Adrenal gland (tissue), 12 donors: ENCODE data around the gene RGS14. TPM values are rescaled to one million over a fixed set of nuclear protein-coding genes. Genes with fewer than 3 reads are reported as not detected.

Experiments
- DNase-seq, 7 donors: peaks; one replicate each; pipeline ENCODE4 v3.0.0-alpha.2; 2019 to 2020
- H3K27ac ChIP-seq, 5 donors: fragments of 200-600 bp; sonication (generic) in 4 of 5; 1 replicate in 3 of 5; 2 replicates in 2 of 5; pipeline versions ENCODE4 v1.5.1 to v1.8.0; 2016 to 2020; ENCODE audit warnings: mild to moderate bottlenecking in 1 of 5
- H3K27me3 ChIP-seq: fragments of 200-600 bp; 2 replicates; pipeline ENCODE4 v1.8.0; 2021
- H3K36me3 ChIP-seq, 2 donors: fragments of 200-600 bp; replicated peaks in 1 of 2; 1 replicate in 1 of 2; 2 replicates in 1 of 2; pipeline versions ENCODE4 v1.5.1 to v1.8.0; 2018 to 2022
- H3K4me1 ChIP-seq, 2 donors: fragments of 200-600 bp; replicated peaks in 1 of 2; 1 replicate in 1 of 2; 2 replicates in 1 of 2; pipeline versions ENCODE4 v1.5.1 to v1.8.0; 2018 to 2021
- H3K4me3 ChIP-seq, 4 donors: fragments of 200-600 bp; sonication (generic) in 3 of 4; one replicate each; pipeline ENCODE4 v1.5.1; 2016 to 2018
- H3K9me3 ChIP-seq, 3 donors: fragments of 200-600 bp; sonication (generic) in 1 of 3; replicated peaks in 1 of 3; 1 replicate in 2 of 3; 2 replicates in 1 of 3; pipeline versions ENCODE4 v1.5.1 to v1.8.0; 2016 to 2021
- CTCF ChIP-seq, 6 experiments: fragments of 450-650 bp in 4 of 6; fragments of 200-600 bp in 2 of 6; sonication (generic) in 1 of 6; IDR thresholded peaks; 1 replicate in 5 of 6; 2 replicates in 1 of 6; pipeline versions ENCODE4 v1.5.1 to v1.8.0; 2016 to 2021; ENCODE audit warnings: antibody characterized with exemption in 6 of 6, mild to moderate bottlenecking in 2 of 6, moderate library complexity in 1 of 6
- POLR2A ChIP-seq, 2 donors: fragments of 450-650 bp; IDR thresholded peaks; one replicate each; pipeline ENCODE4 v1.6.1; 2017; ENCODE audit warnings: antibody characterized with exemption in 2 of 2, mild to moderate bottlenecking in 2 of 2, moderate library complexity in 1 of 2
- WGBS, 4 donors: extraction: QIAGEN DNeasy Blood & Tissue Kit in 2 of 4; methylation state at CpG; one replicate each; pipeline versions ENCODE4 v1.1.5 to v1.1.7; 2013 to 2017; 5-methylcytosine and 5-hydroxymethylcytosine counted together
- intact Hi-C, 2 donors: fragments of 100-400 bp; cut with DNase I; formaldehyde crosslinking; loops; one replicate each; pipeline versions ENCODE4 v1.14.1 to v1.15.0; 2022 to 2023
- polyA plus RNA-seq, 3 donors: library from polyadenylated mRNA; stranded (reverse); fragments of 200-250 nt in 2 of 3; fragments of 350-450 nt in 1 of 3; fragmentation: Illumina TruSeq in 1 of 3; extraction: RNeasy Lipid Tissue Mini Kit (QIAGEN cat#74804) in 1 of 3; gene quantifications; one replicate each; pipeline ENCODE4 v1.2.3, GENCODE V29; 2013 to 2014
- total RNA-seq, 9 donors: library from RNA; depleted of rRNA in 4 of 9; stranded (reverse); fragments of >200 nt in 4 of 9; fragments of 120-200 nt in 1 of 9; fragmentation: NEBNext Ultra II Directional in 1 of 9; extraction: Animal tissue kit (Norgen Biotek cat#: 25700) in 1 of 9; gene quantifications; one replicate each; pipeline versions ENCODE4 v1.1.0 to v1.2.4, GENCODE V29; 2013 to 2023
- donor health status: healthy with polysubstance abuse.
- donor health status: Bipolar disorder and iron deficiency.
- donor health status: DM: yes; HTN: yes; CAD: no.
- donor health status: DM: no; HTN: no; CAD: no.
- donor health status: DM: no; HTN: no; CAD: no.
- donor health status: DM: yes; HTN: yes; CAD: no.

The RGS14 gene
- total and polyA plus RNA-seq, 12 donors: 2.3 to 36.3 (median 15.5) TPM

GRCh38 chr5:177353093-177353492, 4.6 kb upstream of the RGS14 start:
- Histone ChIP-seq H3K27ac (no peak overlapping the region), H3K4me3 (no peak overlapping the region), H3K9me3 (no peaks in the 10 kb centered on the region), H3K27me3 (no peaks in the 10 kb centered on the region), H3K4me1 (peaks cover 17 to 21% of the 10 kb centered on the region in 2 donors), H3K36me3 (peaks cover 0 to 3% of the 10 kb centered on the region in 2 donors)
- TF ChIP-seq CTCF (IDR thresholded peaks at IDR 0.05) (no peak), POLR2A (IDR thresholded peaks at IDR 0.05) (no peak)
- WGBS, 4 donors: 60 to 70% (median 64%) methylated on average over 5 of the region's 5 CpGs
- DNase-seq: no peak
- intact Hi-C loops: no loop called here

GRCh38 chr5:177354256-177354655, 3.5 kb upstream of the RGS14 start:
- no peaks in the 10 kb centered on the region for H3K36me3 ChIP-seq
- no peak overlapping the region for H3K4me3 ChIP-seq
- no peak for DNase-seq
- H3K4me1 ChIP-seq: peaks cover 17% of the 10 kb centered on the region in 2 donors
- TF ChIP-seq CTCF (IDR thresholded peaks at IDR 0.05) (no peak), POLR2A (IDR thresholded peaks at IDR 0.05) (no peak)
- 85 to 94% (median 90%) methylated on average over 3 of the region's 3 CpGs for WGBS, 4 donors
- intact Hi-C loops: no loop called here
- H3K27me3 ChIP-seq: no peaks in the 10 kb centered on the region
- no peak overlapping the region for H3K27ac ChIP-seq
- H3K9me3 ChIP-seq: no peaks in the 10 kb centered on the region

GRCh38 chr5:177354711-177355110, 3.0 kb upstream of the RGS14 start:
- Histone ChIP-seq H3K9me3 (no peaks in the 10 kb centered on the region), H3K27ac (no peak overlapping the region), H3K36me3 (no peaks in the 10 kb centered on the region), H3K27me3 (no peaks in the 10 kb centered on the region), H3K4me3 (no peak overlapping the region), H3K4me1 (peaks cover 12 to 17% of the 10 kb centered on the region in 2 donors)
- 63 to 85% (median 74%) methylated on average over 3 of the region's 3 CpGs for WGBS, 4 donors
- intact Hi-C loops: no loop called here
- DNase-seq: no peak
- TF ChIP-seq POLR2A (IDR thresholded peaks at IDR 0.05): no peak
- no peak for TF ChIP-seq CTCF (IDR thresholded peaks at IDR 0.05)

- H3K36me3 ChIP-seq: no peaks in the 10 kb centered on the region
- no peak for DNase-seq
- intact Hi-C loops: no loop called here
- 82 to 100% (median 98%) methylated on average over 1 of the region's 1 CpG for WGBS, 4 donors
- H3K4me1 ChIP-seq: peaks cover 6 to 11% of the 10 kb centered on the region in 2 donors
- TF ChIP-seq CTCF (IDR thresholded peaks at IDR 0.05) (no peak), POLR2A (IDR thresholded peaks at IDR 0.05) (no peak)
- no peak overlapping the region for H3K27ac ChIP-seq
- no peaks in the 10 kb centered on the region for H3K9me3 ChIP-seq
- no peak overlapping the region for H3K4me3 ChIP-seq
- no peaks in the 10 kb centered on the region for H3K27me3 ChIP-seq
Observed at GRCh38 chr5:177355162-177355867, 2.4 kb upstream of the RGS14 start.
